ENCODE data around the gene CFAP53.

- TF ChIP-seq, protein P1, sequence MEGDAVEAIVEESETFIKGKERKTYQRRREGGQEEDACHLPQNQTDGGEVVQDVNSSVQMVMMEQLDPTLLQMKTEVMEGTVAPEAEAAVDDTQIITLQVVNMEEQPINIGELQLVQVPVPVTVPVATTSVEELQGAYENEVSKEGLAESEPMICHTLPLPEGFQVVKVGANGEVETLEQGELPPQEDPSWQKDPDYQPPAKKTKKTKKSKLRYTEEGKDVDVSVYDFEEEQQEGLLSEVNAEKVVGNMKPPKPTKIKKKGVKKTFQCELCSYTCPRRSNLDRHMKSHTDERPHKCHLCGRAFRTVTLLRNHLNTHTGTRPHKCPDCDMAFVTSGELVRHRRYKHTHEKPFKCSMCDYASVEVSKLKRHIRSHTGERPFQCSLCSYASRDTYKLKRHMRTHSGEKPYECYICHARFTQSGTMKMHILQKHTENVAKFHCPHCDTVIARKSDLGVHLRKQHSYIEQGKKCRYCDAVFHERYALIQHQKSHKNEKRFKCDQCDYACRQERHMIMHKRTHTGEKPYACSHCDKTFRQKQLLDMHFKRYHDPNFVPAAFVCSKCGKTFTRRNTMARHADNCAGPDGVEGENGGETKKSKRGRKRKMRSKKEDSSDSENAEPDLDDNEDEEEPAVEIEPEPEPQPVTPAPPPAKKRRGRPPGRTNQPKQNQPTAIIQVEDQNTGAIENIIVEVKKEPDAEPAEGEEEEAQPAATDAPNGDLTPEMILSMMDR (IDR thresholded peaks at IDR 0.05): no peak
- TF ChIP-seq POLR2AphosphoS5 (IDR thresholded peaks at IDR 0.05): no peak
- TF ChIP-seq POLR2A (IDR thresholded peaks at IDR 0.05; ENCODE audit: low read depth): no peak
Observed at GRCh38 chr18:50313031-50313607, 46.8 kb upstream of the CFAP53 start.
